Activated naive CD8-positive, alpha-beta T cell treated with anti-CD3 and anti-CD28 coated beads, Interleukin-2, amount 10 ng/mL, durations not matched to agents 7 days and 5 days (primary cell): ENCODE data around the gene ACSF2. TPM values are rescaled to one million over a fixed set of nuclear protein-coding genes. Genes with fewer than 3 reads are reported as not detected.
"Not testable (repeated sequence)": the region's sequence is repeated elsewhere in the genome, so short reads cannot be mapped to it uniquely, and the experiment has no call there.

ENCODE experiments used
- ATAC-seq: fragments of 150-1000 bp; cut with Tn5 transposase; one replicate; pipeline ENCODE4 v1.10.0; 2021; ENCODE audit warnings: low read depth, moderate library complexity
- POLR2A ChIA-PET: fragments of 350-600 bp; sonication (Branson Sonifier 250); formaldehyde crosslinking; loops from one replicate; lab custom pipeline; 2021; ENCODE audit warnings: antibody characterized with exemption; lab: Charles Lee
- DNase-seq: peaks from one replicate; pipeline ENCODE4 v3.0.0; 2021
- H3K27ac Mint-ChIP-seq: one replicate; pipeline ENCODE4 v1.8.0; 2022; ENCODE audit warnings: mild to moderate bottlenecking, mixed read lengths
- H3K27me3 Mint-ChIP-seq: one replicate; pipeline ENCODE4 v1.8.0; 2022; ENCODE audit warnings: mild to moderate bottlenecking, moderate library complexity, mixed read lengths
- H3K36me3 Mint-ChIP-seq: one replicate; pipeline ENCODE4 v1.8.0; 2021; ENCODE audit warnings: mild to moderate bottlenecking, mixed read lengths
- H3K4me1 Mint-ChIP-seq: one replicate; pipeline ENCODE4 v1.8.0; 2021; ENCODE audit warnings: mixed read lengths
- H3K4me3 Mint-ChIP-seq: one replicate; pipeline ENCODE4 v1.8.0; 2022; ENCODE audit warnings: mild to moderate bottlenecking, moderate library complexity, mixed read lengths
- H3K9me3 Mint-ChIP-seq: one replicate; pipeline ENCODE4 v1.8.0; 2021; ENCODE audit warnings: mixed read lengths
- total RNA-seq, 2 experiments: library from RNA; stranded (reverse); gene quantifications; one replicate each; pipeline ENCODE4 v1.2.3, GENCODE V29; 2021

ACSF2 gene
- total RNA-seq, 2 experiments from 2014 or later, result 42.1 to 45.0 TPM

GRCh38 chr17:50466371-50467113, 40.5 kb downstream of the ACSF2 start:
- peaks cover 2% of the 10 kb centered on the region for H3K36me3 Mint-ChIP-seq
- H3K9me3 Mint-ChIP-seq, result no peaks in the 10 kb centered on the region
- peaks cover 6% of the 10 kb centered on the region for H3K4me1 Mint-ChIP-seq
- H3K4me3 Mint-ChIP-seq, result no peak overlapping the region
- DNase-seq (no peak), ATAC-seq (no peak)
- H3K27me3 Mint-ChIP-seq, result peaks cover 14% of the 10 kb centered on the region
- no peak overlapping the region for H3K27ac Mint-ChIP-seq
- POLR2A ChIA-PET, result no interaction called here

- H3K27ac Mint-ChIP-seq, result no peak overlapping the region
- peaks cover 3% of the 10 kb centered on the region for H3K36me3 Mint-ChIP-seq
- peaks cover 14% of the 10 kb centered on the region for H3K27me3 Mint-ChIP-seq
- POLR2A ChIA-PET, result no interaction called here
- peaks cover 8% of the 10 kb centered on the region for H3K4me1 Mint-ChIP-seq
- ATAC-seq (no peak), DNase-seq (no peak)
- H3K9me3 Mint-ChIP-seq, result no peaks in the 10 kb centered on the region
- no peak overlapping the region for H3K4me3 Mint-ChIP-seq
These were observed 41.3 kb downstream of the ACSF2 start for GRCh38 chr17:50467114-50467854.

- peaks cover 3% of the 10 kb centered on the region for H3K36me3 Mint-ChIP-seq
- ATAC-seq, result no peak
- H3K27me3 Mint-ChIP-seq, result peaks cover 14% of the 10 kb centered on the region
- H3K9me3 Mint-ChIP-seq, result no peaks in the 10 kb centered on the region
- no peak overlapping the region for H3K27ac Mint-ChIP-seq
- H3K4me3 Mint-ChIP-seq, result no peak overlapping the region
- no peak for DNase-seq
- H3K4me1 Mint-ChIP-seq, result peaks cover 8% of the 10 kb centered on the region
- POLR2A ChIA-PET, result no interaction called here
These were observed 41.9 kb downstream of the ACSF2 start for GRCh38 chr17:50467855-50468303.

- POLR2A ChIA-PET, result no interaction called here
These were observed 42.5 kb downstream of the ACSF2 start, which contains the start of gene CHAD for GRCh38 chr17:50468304-50469207. Gene CHAD, minus strand, starts transcription at chr17:50468880. Its CDS starts 67 bp downstream, at chr17:50468813.

GRCh38 chr17:50469208-50469605, 43.2 kb downstream of the ACSF2 start:
- Mint-ChIP-seq H3K4me3 (no peak overlapping the region), H3K36me3 (peaks cover 3% of the 10 kb centered on the region), H3K27me3 (peaks cover 14% of the 10 kb centered on the region), H3K9me3 (no peaks in the 10 kb centered on the region), H3K27ac (no peak overlapping the region), H3K4me1 (peaks cover 8% of the 10 kb centered on the region)
- POLR2A ChIA-PET, result no interaction called here
- DNase-seq (no peak), ATAC-seq (no peak)

More at GRCh38 chr17:50468304-50469207, 42.5 kb downstream of the ACSF2 start, which contains the start of gene CHAD:
- peaks cover 8% of the 10 kb centered on the region for H3K4me1 Mint-ChIP-seq
- H3K36me3 Mint-ChIP-seq, result peaks cover 3% of the 10 kb centered on the region
- no peak within 1 kb of the TSS for H3K4me3 Mint-ChIP-seq
- ATAC-seq, result peak; percentile 32
- no peak for DNase-seq
- H3K27ac Mint-ChIP-seq, result no peak within 1 kb of the TSS
- no peaks in the 10 kb centered on the region for H3K9me3 Mint-ChIP-seq
- H3K27me3 Mint-ChIP-seq, result peaks cover 14% of the 10 kb centered on the region

GRCh38 chr17:50469671-50470305, 43.8 kb downstream of the ACSF2 start:
- Mint-ChIP-seq H3K9me3 (no peaks in the 10 kb centered on the region), H3K27ac (no peak overlapping the region), H3K4me1 (peaks cover 8% of the 10 kb centered on the region), H3K4me3 (no peak overlapping the region), H3K36me3 (peaks cover 3% of the 10 kb centered on the region), H3K27me3 (peaks cover 14% of the 10 kb centered on the region)
- POLR2A ChIA-PET, result interaction anchor here (1.3 kb wide), 1 partner anchor 108 kb away, joined by 3 read pairs; no protein-coding TSS in a partner anchor
- no peak for ATAC-seq
- no peak for DNase-seq

- peaks cover 3% of the 10 kb centered on the region for H3K36me3 Mint-ChIP-seq
- no peak overlapping the region for H3K27ac Mint-ChIP-seq
- POLR2A ChIA-PET, result interaction anchor here (1.3 kb wide), 1 partner anchor 108 kb away, joined by 3 read pairs; no protein-coding TSS in a partner anchor
- ATAC-seq (no peak), DNase-seq (no peak)
- H3K4me3 Mint-ChIP-seq, result no peak overlapping the region
- H3K9me3 Mint-ChIP-seq, result no peaks in the 10 kb centered on the region
- H3K27me3 Mint-ChIP-seq, result peaks cover 12% of the 10 kb centered on the region
- peaks cover 8% of the 10 kb centered on the region for H3K4me1 Mint-ChIP-seq
These were observed 44.4 kb downstream of the ACSF2 start for GRCh38 chr17:50470426-50470825.

- no peaks in the 10 kb centered on the region for H3K9me3 Mint-ChIP-seq
- H3K36me3 Mint-ChIP-seq, result peaks cover 3% of the 10 kb centered on the region
- H3K4me3 Mint-ChIP-seq, result no peak overlapping the region
These were observed 45.2 kb downstream of the ACSF2 start for GRCh38 chr17:50471009-50471905.

GRCh38 chr17:50472286-50472685, 46.3 kb downstream of the ACSF2 start:
- H3K36me3 Mint-ChIP-seq, result peaks cover 3% of the 10 kb centered on the region
- H3K27me3 Mint-ChIP-seq, result peaks cover 12% of the 10 kb centered on the region
- no peak overlapping the region for H3K27ac Mint-ChIP-seq
- no peak for ATAC-seq
- DNase-seq, result no peak
- peaks cover 8% of the 10 kb centered on the region for H3K4me1 Mint-ChIP-seq
- POLR2A ChIA-PET, result no interaction called here
- no peak overlapping the region for H3K4me3 Mint-ChIP-seq
- H3K9me3 Mint-ChIP-seq, result no peaks in the 10 kb centered on the region

More at GRCh38 chr17:50471009-50471905, 45.2 kb downstream of the ACSF2 start:
- POLR2A ChIA-PET, result interaction anchor here (0.8 to 1.3 kb wide), 2 partner anchors 44 to 109 kb away, joined by 3 read pairs; no protein-coding TSS in a partner anchor
- H3K27ac Mint-ChIP-seq, result no peak overlapping the region
- peaks cover 8% of the 10 kb centered on the region for H3K4me1 Mint-ChIP-seq
- DNase-seq (no peak), ATAC-seq (peak; percentile 40)
- peaks cover 12% of the 10 kb centered on the region for H3K27me3 Mint-ChIP-seq

- ATAC-seq, H3K27ac Mint-ChIP-seq, H3K4me1 Mint-ChIP-seq, H3K36me3 Mint-ChIP-seq, H3K4me3 Mint-ChIP-seq, POLR2A ChIA-PET, DNase-seq, H3K27me3 Mint-ChIP-seq, H3K9me3 Mint-ChIP-seq: not testable (repeated sequence)
These were observed 46.7 kb downstream of the ACSF2 start for GRCh38 chr17:50472761-50473161.

GRCh38 chr17:50473901-50474300, 47.9 kb downstream of the ACSF2 start:
- Mint-ChIP-seq H3K27me3 (no peaks in the 10 kb centered on the region), H3K36me3 (peaks cover 1% of the 10 kb centered on the region), H3K4me1 (peaks cover 9% of the 10 kb centered on the region), H3K9me3 (no peaks in the 10 kb centered on the region), H3K27ac (no peak overlapping the region), H3K4me3 (no peak overlapping the region)
- ATAC-seq, result no peak
- POLR2A ChIA-PET, result interaction anchor here (0.6 kb wide), 1 partner anchor 223 kb away, joined by 5 read pairs; no protein-coding TSS in a partner anchor
- no peak for DNase-seq

- peaks cover 10% of the 10 kb centered on the region for H3K4me1 Mint-ChIP-seq
- POLR2A ChIA-PET, result no interaction called here
- no peaks in the 10 kb centered on the region for H3K27me3 Mint-ChIP-seq
- H3K36me3 Mint-ChIP-seq, result peaks cover 2% of the 10 kb centered on the region
- no peak overlapping the region for H3K27ac Mint-ChIP-seq
- no peak overlapping the region for H3K4me3 Mint-ChIP-seq
- DNase-seq (no peak), ATAC-seq (no peak)
- H3K9me3 Mint-ChIP-seq, result no peaks in the 10 kb centered on the region
These were observed 48.5 kb downstream of the ACSF2 start for GRCh38 chr17:50474523-50474922.
